Hematopoietic multipotent progenitor cell treated with erythropoietin and hydrocortisone succinate and interleukin-3 and kit ligand, for 4 days (in vitro differentiated cells): ENCODE results near the gene STK32B.

Source experiments
- DNase-seq: peaks from one replicate; pipeline ENCODE4 v3.0.0-alpha.2; 2015

The STK32B gene

DNA sequence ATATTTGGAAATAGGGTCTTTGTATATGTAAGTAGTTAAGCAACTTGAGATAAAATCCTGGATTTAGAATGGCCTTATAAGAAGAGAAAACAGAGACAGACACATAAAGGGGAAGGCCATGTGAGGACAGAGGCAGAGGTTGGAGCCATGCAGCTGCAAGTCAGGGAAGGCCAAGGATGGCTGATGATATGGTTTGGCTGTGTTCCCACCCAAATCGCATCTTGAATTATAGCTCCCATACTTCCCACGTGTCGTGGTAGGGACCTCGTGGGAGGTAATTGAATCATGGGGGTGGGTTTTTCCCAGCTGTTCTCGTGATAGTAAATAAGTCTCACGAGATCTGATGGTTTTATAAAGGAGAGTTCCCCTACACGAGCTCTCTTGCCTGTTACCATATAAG is 76.3 kb downstream of the STK32B start:
- no peak for DNase-seq

DNA sequence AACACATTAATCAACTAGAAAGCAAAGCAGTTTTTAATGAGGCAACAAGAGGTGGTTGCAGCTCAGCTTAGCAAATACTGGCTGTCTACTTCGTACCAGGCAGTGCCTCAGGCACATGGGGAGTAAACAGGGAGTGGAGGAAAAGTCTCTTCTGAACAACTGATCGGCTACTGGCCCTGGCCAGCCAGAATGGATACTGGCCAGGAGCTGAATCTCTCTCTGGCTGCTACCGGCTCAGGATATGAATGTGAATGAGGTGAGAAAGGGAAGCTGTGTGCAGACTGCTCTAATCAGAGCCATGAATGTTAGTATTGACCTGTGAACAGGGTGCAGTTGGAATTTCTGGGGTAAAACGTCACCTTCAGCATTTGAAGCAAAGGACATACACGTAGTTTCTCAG is 77.3 kb downstream of the STK32B start:
- no peak for DNase-seq

DNA sequence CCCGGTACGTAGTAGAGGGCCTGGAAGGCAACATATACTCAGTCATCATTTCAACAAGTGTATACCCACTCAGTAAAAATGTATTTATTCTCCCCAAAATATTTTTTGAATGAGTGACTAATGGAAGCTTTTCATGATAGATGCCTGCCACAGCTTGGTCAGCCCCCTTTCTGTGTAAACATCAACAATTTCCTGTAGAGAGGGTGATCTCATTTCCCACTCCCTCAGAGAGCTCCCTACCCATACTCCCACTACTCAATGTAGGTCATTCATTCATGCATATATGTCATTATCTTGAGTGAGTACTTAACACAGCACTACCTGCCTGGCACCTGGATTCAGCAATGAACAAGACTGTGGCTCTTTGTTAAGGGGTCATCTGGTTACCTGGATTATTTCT is 81.9 kb downstream of the STK32B start:
- DNase-seq: no peak

GRCh38 chr4:5133933-5134594 is 82.8 kb downstream of the STK32B start:
- DNase-seq: no peak

DNA sequence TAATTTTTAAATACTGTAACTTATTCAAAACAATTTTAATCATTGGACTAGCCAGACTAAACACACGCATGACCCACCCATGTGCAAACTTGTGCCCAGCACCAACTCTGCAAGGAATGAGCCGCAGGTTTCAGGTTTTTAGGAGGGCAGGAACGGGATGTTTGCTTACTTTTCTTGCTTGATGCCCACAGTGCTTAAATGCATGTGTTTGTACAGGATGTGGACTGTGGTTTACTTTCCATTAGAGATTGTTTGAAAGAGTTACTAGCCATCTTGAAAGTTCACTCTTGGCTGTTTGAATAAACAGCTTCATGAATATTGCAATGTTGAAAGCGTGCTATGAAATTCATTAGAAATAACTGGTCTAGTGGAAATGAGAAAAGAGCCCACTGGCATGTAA is 83.3 kb downstream of the STK32B start:
- no peak for DNase-seq

- DNase-seq: no peak
These were observed 85.9 kb downstream of the STK32B start for GRCh38 chr4:5137226-5137625.

DNA sequence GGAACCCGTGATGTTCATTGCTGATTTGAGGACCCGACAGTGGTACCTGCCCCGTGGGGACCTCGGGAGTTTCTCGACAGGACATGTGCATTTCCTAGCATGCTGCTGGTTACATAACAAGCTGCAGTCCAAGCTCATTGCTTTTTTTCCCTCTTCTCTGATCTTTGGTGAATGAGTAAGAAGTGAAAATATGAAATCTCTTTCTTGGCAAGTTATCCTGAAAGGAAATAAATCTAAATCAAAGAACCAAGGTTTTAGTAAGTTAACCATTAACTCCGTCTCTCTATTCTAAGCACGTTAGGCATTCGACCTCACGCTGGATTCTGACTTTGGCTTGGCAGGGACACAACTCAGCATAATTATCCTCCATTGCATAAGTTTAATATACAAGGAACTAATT is 86.6 kb downstream of the STK32B start:
- no peak for DNase-seq

- no peak for DNase-seq
These were observed 87.1 kb downstream of the STK32B start for GRCh38 chr4:5138389-5138788.

- no peak for DNase-seq
These were observed 87.9 kb downstream of the STK32B start for GRCh38 chr4:5139141-5139540.

DNA sequence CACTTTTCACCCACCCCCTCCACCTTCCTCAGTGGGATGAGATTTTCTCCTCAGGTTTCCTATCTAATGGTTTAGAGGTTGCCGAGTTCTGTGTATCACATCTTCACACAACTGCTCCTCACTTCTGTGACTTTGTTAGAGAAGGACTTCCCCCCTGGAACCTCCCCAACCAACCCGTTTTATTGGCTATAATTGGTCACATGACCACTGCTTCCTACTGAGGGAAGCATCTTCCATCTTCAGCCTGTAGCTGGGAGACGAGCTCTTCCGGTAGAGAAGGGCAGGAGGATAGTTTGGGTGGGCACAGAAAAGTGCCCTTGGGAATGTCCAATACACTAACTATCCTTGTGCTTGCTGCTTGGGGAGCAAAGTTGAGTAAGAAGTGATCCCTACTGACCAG is 90.5 kb downstream of the STK32B start:
- DNase-seq: no peak

DNA sequence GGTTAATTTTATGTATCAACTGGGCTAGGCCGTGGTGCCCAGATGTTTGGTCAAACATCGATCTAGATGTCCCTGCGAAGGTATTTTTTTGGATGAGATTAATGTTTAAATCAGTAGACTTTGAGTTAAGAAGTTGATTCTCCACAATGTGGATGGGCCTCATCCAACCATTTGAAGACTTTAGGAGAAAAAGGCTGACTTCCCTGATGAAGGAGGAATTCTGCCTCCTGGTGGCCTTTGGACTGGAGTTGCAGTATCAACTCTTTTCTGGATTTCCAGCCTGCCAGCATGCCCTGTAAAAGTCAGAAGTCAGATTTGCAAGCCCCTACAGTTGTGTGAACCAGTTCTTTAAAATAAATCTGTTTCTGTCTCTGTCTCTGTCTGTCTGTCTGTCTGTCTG is 91.4 kb downstream of the STK32B start:
- peak; percentile 70 for DNase-seq

GRCh38 chr4:5143306-5143861 is 92.1 kb downstream of the STK32B start:
- no peak for DNase-seq

DNA sequence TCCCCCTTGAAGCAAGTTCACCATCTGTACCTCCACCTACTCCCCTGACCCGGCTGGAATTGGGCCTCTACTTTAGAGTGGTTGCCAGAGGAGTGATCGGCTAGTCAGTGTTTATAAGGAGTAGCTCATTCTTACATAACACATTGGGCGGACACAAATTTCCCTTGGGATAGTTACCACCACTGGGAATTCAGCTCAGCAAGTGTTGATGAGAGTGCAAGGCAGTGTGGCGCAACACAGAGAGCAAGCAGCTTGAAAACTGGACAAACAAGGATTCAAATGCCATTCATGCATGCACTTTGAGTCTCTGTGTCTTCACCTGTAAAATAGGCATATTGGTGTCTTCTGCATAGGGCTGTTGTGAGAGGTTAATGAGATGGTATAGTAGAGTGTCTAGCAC is 92.7 kb downstream of the STK32B start:
- no peak for DNase-seq

- peak; percentile 48 for DNase-seq
These were observed 93.1 kb downstream of the STK32B start for GRCh38 chr4:5144384-5144783.

DNA sequence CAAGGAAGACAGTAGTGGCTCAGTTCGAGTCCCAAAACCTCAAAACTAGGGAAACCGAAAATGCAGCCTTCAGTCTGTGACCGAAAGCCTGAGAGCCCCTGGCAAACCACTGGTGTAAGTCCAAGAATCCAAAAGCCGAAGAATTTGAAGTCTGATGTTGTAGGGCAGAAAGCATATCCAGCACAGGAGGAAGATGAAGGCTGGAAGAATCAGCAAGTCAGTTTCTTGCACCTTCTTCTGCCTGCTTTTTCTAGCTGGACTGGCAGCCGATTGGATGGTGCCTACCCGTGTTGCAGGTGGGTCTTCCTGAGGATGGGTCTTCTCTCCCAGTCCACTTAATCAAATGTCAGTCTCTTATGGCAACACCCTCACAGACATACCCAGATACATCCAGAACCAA is 95.0 kb downstream of the STK32B start:
- DNase-seq: no peak

DNA sequence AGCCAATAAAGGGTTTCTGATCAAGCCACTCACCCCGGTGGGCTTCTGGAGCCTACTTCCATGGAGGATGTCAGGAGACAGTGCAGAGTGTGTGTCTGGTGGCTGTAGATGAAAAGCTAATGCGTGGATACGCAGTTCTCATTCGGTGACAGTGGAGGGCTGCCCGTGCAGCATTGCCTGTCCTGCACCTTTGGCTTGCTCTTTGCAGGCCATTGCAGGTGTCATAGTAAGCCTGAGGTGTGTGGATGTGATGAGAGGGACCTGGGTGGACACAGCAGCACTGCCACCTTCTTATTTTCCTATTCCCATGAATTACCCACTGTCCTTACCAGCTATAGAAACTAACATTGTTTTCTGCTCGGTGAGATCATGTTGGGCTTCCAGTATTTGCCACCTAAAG is 101.2 kb downstream of the STK32B start:
- DNase-seq: no peak

DNA sequence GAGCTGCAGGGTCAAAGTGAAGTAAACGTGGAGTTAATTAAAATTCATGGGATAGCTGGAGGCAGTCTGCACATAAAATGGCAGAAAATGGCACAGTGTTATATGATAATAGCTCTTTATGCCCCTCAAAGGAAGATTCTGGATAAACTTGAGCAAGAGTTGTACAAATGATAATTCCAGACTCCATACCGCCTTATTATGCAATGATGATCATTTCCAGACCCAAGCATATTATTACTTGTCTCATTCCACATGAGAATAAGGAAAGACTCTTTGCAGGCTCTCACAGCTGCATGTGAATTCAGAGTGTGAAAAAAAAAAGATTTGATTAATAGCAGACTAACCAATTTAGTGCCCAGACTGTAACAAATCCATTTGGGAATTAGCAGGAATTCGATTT is 105.4 kb downstream of the STK32B start:
- no peak for DNase-seq

GRCh38 chr4:5157791-5158770 is 106.8 kb downstream of the STK32B start:
- no peak for DNase-seq

DNA sequence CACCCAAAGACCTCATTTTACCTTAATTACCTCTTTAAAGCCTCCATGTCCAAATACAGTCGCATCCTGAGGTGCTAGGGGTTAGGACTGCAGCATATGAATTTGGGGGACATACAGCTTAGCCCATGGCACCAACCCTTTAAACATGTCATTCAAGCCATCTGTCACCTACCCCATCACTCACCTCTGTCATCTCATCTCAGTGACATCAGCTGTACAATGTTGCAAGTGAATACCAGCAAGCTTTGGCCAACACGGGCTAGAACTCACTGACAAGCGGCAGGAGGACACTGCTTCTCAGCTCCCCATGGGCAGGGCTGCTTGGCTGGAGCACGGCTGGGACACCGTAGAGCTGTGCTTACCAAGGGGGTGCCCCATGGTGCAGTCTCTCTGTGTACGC is 107.5 kb downstream of the STK32B start:
- DNase-seq: no peak

GRCh38 chr4:5160668-5161067 is 109.4 kb downstream of the STK32B start:
- no peak for DNase-seq

DNA sequence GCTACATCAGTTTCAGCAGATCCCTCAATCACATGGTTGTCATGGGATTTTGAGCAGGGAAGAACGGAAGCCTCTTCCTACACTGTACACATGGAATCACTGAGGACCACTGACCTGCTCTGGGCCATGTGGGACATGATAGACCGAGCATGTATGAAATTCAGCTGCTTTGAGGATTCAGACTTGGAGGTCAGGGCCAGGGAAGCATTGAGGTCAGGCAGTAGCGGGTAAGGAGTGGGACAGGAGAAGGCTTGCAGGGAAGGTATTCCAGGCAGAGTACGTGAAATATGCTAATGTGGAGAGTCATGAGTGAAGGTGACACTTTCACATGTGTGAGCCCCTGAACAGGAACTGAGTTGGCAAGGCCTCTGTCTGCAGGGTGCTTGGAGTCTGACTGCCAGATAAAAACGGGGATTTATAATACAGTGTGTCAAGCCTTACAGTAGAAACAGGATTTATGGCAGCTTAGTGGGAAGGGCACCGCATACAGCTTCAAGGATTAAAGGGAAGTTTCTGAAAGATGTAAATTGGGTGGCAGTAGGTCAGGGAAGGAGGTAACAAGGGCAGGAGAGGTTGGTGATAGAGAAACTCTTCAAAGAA is 111.7 kb downstream of the STK32B start:
- no peak for DNase-seq

- no peak for DNase-seq
These were observed 113.1 kb downstream of the STK32B start for GRCh38 chr4:5164221-5164912.
